ENCODE data around the gene TRIP4. TPM values are rescaled to one million over a fixed set of nuclear protein-coding genes. Genes with fewer than 3 reads are reported as not detected.
A peak's percentile ranks its signal among the peaks of the same experiment; 100 is the strongest.

Gene TRIP4
- total and polyA plus RNA-seq, 4 donors: 17.0 to 23.6 (median 23.0) TPM

DNA sequence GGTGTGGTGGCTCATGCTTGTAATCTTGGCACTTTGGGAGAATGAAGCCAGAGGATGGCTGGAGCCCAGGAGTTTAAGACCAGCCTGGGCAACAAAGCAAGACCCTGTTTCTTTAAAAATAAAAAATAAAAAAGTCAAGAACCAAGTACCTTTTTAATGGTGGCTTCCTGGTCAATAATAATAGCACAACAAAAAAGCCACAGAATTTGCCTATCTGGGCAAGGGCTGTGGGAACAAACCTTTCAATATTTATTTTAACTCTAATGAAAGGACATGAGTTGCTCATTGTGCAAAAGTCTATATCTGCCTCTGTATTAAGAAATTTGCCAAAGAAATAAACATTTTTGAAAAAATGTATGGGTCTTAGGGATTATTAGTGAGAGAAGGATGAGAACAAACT lies 74.9 kb downstream of the TRIP4 start:
- Histone ChIP-seq H3K9ac (ENCODE audit: insufficient read depth in 1 of 2, low read length in 2 of 2) (no peak overlapping the region), H3K4me1 (ENCODE audit: control insufficient read depth in 5 of 5, insufficient read depth in 5 of 5, low read length in 5 of 5) (peaks cover 2 to 43% (median 16%) of the 10 kb centered on the region in 5 donors), H3K9me3 (ENCODE audit: control insufficient read depth in 4 of 4, insufficient read depth in 3 of 4, low read length in 3 of 4) (no peaks in the 10 kb centered on the region), H3K36me3 (ENCODE audit: control insufficient read depth in 4 of 4, insufficient read depth in 4 of 4, low read length in 4 of 4) (no peaks in the 10 kb centered on the region), H3K27me3 (ENCODE audit: control insufficient read depth in 3 of 3, insufficient read depth in 3 of 3, low read length in 2 of 3) (no peaks in the 10 kb centered on the region), H3K27ac (ENCODE audit: low read depth in 1 of 2, low read length in 1 of 2) (peak overlapping the region in 1 of 2 donors; percentile 23), H3K4me3 (no peak overlapping the region)
- ATAC-seq (ENCODE audit: insufficient read depth, low FRiP score): no peak
- TF ChIP-seq, protein P1, sequence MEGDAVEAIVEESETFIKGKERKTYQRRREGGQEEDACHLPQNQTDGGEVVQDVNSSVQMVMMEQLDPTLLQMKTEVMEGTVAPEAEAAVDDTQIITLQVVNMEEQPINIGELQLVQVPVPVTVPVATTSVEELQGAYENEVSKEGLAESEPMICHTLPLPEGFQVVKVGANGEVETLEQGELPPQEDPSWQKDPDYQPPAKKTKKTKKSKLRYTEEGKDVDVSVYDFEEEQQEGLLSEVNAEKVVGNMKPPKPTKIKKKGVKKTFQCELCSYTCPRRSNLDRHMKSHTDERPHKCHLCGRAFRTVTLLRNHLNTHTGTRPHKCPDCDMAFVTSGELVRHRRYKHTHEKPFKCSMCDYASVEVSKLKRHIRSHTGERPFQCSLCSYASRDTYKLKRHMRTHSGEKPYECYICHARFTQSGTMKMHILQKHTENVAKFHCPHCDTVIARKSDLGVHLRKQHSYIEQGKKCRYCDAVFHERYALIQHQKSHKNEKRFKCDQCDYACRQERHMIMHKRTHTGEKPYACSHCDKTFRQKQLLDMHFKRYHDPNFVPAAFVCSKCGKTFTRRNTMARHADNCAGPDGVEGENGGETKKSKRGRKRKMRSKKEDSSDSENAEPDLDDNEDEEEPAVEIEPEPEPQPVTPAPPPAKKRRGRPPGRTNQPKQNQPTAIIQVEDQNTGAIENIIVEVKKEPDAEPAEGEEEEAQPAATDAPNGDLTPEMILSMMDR (IDR thresholded peaks at IDR 0.05; ENCODE audit: control extremely low read depth, extremely low read depth): no peak
- no peak for DNase-seq

DNA sequence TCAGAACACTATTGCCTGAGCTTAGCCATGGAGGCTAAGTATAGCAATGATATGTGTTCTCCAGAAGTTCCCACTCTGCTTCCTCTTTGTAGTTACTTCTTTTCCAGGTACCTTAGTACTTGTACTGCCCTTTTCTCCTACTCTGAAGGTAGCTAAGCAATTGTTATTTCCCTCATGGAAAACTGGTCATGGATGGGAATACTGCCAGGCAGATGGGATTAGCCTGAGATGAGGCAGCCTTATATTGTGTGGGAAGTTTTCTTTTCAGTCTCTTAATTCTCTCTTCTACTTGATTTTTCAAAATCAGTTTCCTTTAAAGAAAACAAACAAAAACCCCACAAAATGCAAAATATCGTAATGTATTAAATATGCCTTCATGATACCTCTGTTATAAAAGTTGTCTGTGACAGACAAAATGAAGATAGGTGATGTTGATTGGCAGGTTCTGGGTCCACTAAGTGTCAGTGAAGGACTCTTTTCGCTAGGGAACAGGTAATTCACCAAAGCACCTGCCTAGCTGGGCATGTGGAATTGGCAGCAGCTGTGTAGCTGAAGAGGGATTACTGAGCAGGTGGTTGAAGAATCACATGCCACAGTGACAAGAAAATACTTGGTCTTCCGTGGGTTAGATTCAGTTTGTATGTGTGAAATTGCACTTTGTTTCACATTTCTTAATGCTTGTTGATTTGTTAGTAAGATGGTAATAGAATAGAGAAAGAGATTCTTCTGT lies 76.8 kb downstream of the TRIP4 start:
- no peak overlapping the region for H3K9ac ChIP-seq (ENCODE audit: insufficient read depth in 1 of 2, low read length in 2 of 2)
- DNase-seq (peak in 1 of 3 donors; percentile 47), ATAC-seq (ENCODE audit: insufficient read depth, low FRiP score) (no peak)
- peaks cover 2 to 44% (median 17%) of the 10 kb centered on the region in 5 donors for H3K4me1 ChIP-seq (ENCODE audit: control insufficient read depth in 5 of 5, insufficient read depth in 5 of 5, low read length in 5 of 5)
- no peak overlapping the region for H3K27ac ChIP-seq (ENCODE audit: low read depth in 1 of 2, low read length in 1 of 2)
- no peaks in the 10 kb centered on the region for H3K36me3 ChIP-seq (ENCODE audit: control insufficient read depth in 4 of 4, insufficient read depth in 4 of 4, low read length in 4 of 4)
- no peaks in the 10 kb centered on the region for H3K9me3 ChIP-seq (ENCODE audit: control insufficient read depth in 4 of 4, insufficient read depth in 3 of 4, low read length in 3 of 4)
- WGBS, 2 donors: 60 to 64% methylated on average over 3 of the region's 3 CpGs
- TF ChIP-seq, protein P1 (IDR thresholded peaks at IDR 0.05; ENCODE audit: control extremely low read depth, extremely low read depth): no peak
- no peaks in the 10 kb centered on the region for H3K27me3 ChIP-seq (ENCODE audit: control insufficient read depth in 3 of 3, insufficient read depth in 3 of 3, low read length in 2 of 3)
- H3K4me3 ChIP-seq: no peak overlapping the region

DNA sequence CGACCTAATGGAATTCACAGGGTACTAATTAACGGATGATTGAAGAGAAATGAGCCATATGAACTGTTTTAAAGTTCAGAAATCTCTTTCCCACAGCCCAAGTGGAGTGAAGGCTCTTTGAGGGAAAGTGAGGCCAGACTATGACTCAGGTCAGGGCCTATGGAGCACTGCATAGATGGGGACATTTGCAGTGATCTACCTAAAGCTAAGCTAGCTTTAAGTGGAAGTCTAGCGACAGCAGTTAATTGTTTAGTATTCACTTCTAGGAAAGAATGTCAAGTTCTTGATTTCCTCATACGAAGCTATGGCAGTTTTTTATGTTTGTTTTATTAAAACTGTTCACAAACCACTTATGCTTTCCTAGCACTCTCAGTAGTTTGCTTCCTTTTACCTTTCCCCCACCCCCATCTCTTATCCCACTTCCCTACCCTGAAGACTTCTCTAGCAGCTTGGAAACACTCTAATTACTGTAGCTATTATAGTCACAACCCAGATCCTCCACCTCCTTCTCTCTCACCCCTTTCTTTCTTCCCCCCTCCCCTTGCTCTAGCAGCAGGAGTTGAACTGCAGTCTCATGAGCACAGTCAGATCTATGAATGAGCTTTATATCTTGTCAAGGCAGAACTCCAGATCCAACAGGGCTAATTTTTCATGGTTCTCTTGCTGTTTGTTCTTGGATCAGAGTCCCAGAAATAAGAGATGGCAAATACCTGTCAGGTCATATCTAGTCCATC lies 78.9 kb downstream of the TRIP4 start:
- Histone ChIP-seq H3K36me3 (ENCODE audit: control insufficient read depth in 4 of 4, insufficient read depth in 4 of 4, low read length in 4 of 4) (peaks cover 0 to 1% (median 0%) of the 10 kb centered on the region in 4 donors), H3K4me1 (ENCODE audit: control insufficient read depth in 5 of 5, insufficient read depth in 5 of 5, low read length in 5 of 5) (peaks cover 2 to 36% (median 15%) of the 10 kb centered on the region in 5 donors), H3K27ac (ENCODE audit: low read depth in 1 of 2, low read length in 1 of 2) (peak overlapping the region in 1 of 2 donors; percentile 26), H3K9ac (ENCODE audit: insufficient read depth in 1 of 2, low read length in 2 of 2) (no peak overlapping the region), H3K9me3 (ENCODE audit: control insufficient read depth in 4 of 4, insufficient read depth in 3 of 4, low read length in 3 of 4) (no peaks in the 10 kb centered on the region), H3K27me3 (ENCODE audit: control insufficient read depth in 3 of 3, insufficient read depth in 3 of 3, low read length in 2 of 3) (no peaks in the 10 kb centered on the region), H3K4me3 (no peak overlapping the region)
- ATAC-seq (ENCODE audit: insufficient read depth, low FRiP score) (peak; percentile 49), DNase-seq (peak in 2 of 3 donors; percentile 38 to 63)
- WGBS, 2 donors: 48 to 55% methylated on average over 4 of the region's 4 CpGs
- TF ChIP-seq, protein P1 (IDR thresholded peaks at IDR 0.05; ENCODE audit: control extremely low read depth, extremely low read depth): no peak
